GM19328 (cell line): Measurements from ENCODE around the gene FGF7.
"Not testable (repeated sequence)": the region's sequence is repeated elsewhere in the genome, so short reads cannot be mapped to it uniquely, and the experiment has no call there.

Experiments used
- ATAC-seq: cut with Tn5 transposase; IDR thresholded peaks from one replicate; pipeline ENCODE4 v1.9.1; 2021; ENCODE audit warnings: mild to moderate bottlenecking, moderate library complexity; ENCODE audit not compliant: unreplicated experiment

The FGF7 gene

DNA sequence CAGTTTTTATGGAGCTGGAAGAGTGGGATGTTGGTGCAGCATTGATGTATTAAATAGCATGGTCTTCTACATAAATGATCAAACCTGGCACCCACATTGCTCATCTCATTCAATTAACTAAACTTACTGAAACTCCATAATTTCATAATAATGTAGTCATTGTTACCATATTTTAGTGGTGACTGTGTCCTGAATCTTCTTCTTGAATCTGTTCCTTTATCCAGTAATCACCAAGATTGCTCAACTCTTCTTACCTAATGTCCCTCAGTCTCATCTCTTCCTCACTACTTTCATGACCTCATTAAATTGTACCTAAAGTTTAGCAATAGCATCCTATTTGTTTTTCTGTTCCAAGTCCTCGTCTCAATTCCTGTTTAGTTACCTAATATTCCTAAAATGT is 69.8 kb downstream of the FGF7 start:
- no peak for ATAC-seq

DNA sequence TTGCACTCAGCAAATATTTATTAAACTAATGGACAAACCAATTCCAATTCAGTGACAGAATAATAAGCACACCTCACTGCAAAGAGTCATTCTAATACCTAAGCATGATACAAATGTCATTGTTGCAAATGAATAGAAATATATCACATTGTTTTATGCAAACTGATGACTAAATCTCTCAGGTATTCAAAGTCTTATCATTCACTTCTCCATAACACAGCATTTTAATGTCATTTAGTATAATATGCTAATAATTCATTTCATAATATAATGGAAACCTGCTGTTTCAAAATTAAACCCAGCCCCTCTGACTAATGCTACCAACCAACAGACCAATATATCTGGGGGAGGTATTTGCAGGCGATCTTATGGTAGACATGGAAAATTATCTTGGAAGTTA is 71.8 kb downstream of the FGF7 start:
- ATAC-seq: no peak

DNA sequence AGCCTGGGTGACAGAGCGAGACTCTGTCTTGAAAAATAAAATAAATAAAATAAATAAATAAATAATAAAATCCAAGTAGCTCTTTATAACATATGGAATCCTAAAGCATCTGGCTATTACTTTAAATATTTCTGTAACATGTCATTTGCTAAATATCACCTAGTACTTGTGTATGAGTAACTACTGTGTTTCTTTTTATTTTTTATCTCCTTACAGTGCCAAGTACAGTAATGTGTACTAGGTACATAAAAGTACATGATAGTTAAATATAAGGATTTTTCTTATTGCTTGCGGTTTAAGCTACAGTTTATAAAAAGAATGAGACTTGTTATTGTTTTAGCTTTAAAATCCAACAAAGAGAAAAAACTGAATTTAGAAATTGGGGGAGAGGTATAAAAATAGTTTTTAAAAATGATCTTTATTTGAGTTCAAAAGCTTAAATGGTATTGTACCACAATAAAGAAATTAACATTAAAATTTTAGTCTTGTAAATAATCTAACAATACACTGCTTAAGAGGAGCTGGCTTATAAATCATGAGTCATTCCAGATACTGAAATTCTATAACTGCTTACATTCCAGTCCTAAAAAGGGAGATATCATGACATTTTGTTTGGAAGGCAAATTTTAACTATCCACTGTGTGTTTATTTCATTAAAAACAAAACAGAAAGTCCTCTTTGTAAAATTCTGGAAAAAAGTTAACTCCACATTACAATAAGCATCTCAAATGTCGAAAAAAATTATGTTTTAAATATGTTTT is 73.1 kb downstream of the FGF7 start:
- no peak for ATAC-seq

GRCh38 chr15:49501586-49501985 is 78.5 kb downstream of the FGF7 start:
- no peak for ATAC-seq

- ATAC-seq: no peak
These were observed 83.3 kb downstream of the FGF7 start for GRCh38 chr15:49506341-49506740.

DNA sequence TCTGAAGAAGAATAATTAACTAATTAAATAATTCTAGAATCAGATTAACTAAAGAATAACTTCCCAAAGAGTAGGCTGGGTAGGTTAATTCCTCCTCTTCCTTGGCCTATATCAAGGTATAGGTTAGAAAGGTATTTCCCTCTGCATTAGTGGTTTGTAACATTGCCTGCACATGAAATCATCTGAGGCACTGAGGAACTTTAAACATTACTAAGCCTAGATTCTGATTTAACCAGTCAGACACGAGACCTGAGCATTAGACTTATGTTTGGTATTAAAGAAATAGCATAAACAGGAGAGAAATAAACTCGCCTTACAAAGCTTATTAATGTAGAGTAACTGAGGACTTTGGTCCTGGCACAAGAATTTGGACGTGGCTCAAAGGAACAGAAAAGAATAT is 84.2 kb downstream of the FGF7 start:
- no peak for ATAC-seq

DNA sequence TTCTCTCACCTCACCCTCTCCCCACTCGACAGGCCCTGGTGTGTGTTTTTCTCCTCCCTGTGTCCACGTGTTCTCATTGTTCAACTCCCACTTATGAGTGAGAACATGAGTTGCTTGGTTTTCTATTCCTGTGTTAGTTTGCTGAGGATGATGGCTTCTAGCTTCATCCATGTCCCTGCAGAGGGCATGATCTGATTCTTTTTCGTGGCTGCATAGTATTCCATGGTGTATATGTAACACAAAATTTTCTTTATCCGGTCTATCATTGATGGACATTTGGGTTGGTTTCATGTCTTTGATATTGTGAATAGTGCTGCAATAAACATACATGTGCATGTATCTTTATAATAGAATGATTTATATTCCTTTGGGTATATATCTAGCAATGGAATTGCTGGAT is 89.7 kb downstream of the FGF7 start:
- not testable (repeated sequence) for ATAC-seq

GRCh38 chr15:49521802-49522201 is 98.8 kb downstream of the FGF7 start:
- ATAC-seq: no peak

- ATAC-seq: no peak
These were observed 105.2 kb downstream of the FGF7 start for GRCh38 chr15:49528289-49528688.

GRCh38 chr15:49530092-49530491 is 107.0 kb downstream of the FGF7 start:
- ATAC-seq: no peak
